BE2C (cell line): ENCODE data around the gene ITPK1.
"Not testable (repeated sequence)": the region's sequence is repeated elsewhere in the genome, so short reads cannot be mapped to it uniquely, and the experiment has no call there.

Experiments used
- DNase-seq: peaks from one replicate; pipeline ENCODE4 v3.0.0-alpha.2; 2020
- H3K27me3 ChIP-seq: fragments of 250-450 bp; sonication (Bioruptor Pico); 2 replicates; pipeline ENCODE4 v1.5.1; 2020; ENCODE audit warnings: mild to moderate bottlenecking
- H3K36me3 ChIP-seq: fragments of 250-450 bp; sonication (Bioruptor Pico); 2 replicates; pipeline ENCODE4 v1.5.1; 2020; ENCODE audit warnings: mild to moderate bottlenecking
- H3K4me1 ChIP-seq: fragments of 250-450 bp; sonication (Bioruptor Pico); 2 replicates; pipeline ENCODE4 v1.5.1; 2020
- H3K4me3 ChIP-seq: 2 replicates; pipeline ENCODE4 v1.5.1; 2011; ENCODE audit warnings: low read depth, low read length
- H3K9me3 ChIP-seq: fragments of 250-450 bp; sonication (Bioruptor Pico); 2 replicates; pipeline ENCODE4 v1.5.1; 2020
- CTCF ChIP-seq: IDR thresholded peaks from 2 replicates; pipeline ENCODE4 v1.5.1; 2012; ENCODE audit warnings: mild to moderate bottlenecking, low read depth, low read length

Gene ITPK1

GRCh38 chr14:93133464-93133863 is 17.7 kb upstream of the ITPK1 start:
- peaks cover 6% of the 10 kb centered on the region for H3K4me1 ChIP-seq
- H3K36me3 ChIP-seq: no peaks in the 10 kb centered on the region
- H3K9me3 ChIP-seq: no peaks in the 10 kb centered on the region
- H3K4me3 ChIP-seq: no peak overlapping the region
- no peak for TF ChIP-seq CTCF
- DNase-seq: no peak
- H3K27me3 ChIP-seq: no peaks in the 10 kb centered on the region

DNA sequence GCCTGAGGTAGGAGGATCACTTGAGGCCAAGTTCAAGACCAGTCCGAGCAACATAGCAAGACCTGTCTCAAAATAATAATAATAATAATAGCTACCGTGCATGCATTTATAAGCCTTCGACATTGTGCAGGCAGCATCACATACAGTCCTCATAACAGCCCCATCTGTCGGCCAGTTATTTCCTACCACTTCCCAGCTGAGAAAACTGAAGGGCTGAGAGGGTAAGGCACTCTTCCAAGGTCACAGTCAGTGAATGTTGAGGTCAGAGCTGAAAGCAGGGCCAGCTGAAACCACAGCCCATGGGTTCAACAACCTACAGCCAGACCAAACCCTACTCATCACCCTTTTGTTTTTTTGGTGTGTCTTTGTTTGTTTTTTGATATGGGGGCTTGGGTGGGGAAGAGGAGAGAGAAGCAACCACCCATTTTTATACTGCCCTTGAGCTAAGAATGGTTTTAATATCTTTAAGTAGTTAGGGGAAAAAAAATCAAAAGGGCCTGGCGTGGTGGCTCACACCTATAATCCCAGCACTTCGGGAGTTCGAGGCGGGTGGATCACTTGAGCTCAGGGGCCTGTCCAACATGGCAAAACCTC is 16.8 kb upstream of the ITPK1 start:
- Histone ChIP-seq H3K9me3 (no peaks in the 10 kb centered on the region), H3K4me1 (no peaks in the 10 kb centered on the region), H3K27me3 (no peaks in the 10 kb centered on the region), H3K36me3 (no peaks in the 10 kb centered on the region), H3K4me3 (no peak overlapping the region)
- peak; percentile 80 for TF ChIP-seq CTCF
- peak; percentile 58 for DNase-seq

- not testable (repeated sequence) for DNase-seq, H3K9me3 ChIP-seq, H3K36me3 ChIP-seq, H3K27me3 ChIP-seq, H3K4me1 ChIP-seq, H3K4me3 ChIP-seq
Observed at GRCh38 chr14:93131257-93131820, 15.6 kb upstream of the ITPK1 start.

GRCh38 chr14:93128725-93129459 is 13.2 kb upstream of the ITPK1 start:
- H3K4me3 ChIP-seq: no peak overlapping the region
- H3K4me1 ChIP-seq: no peaks in the 10 kb centered on the region; the same call in 1 of the 2 replicates
- no peak for TF ChIP-seq CTCF
- DNase-seq: no peak
- H3K36me3 ChIP-seq: no peaks in the 10 kb centered on the region
- H3K9me3 ChIP-seq: no peaks in the 10 kb centered on the region
- no peaks in the 10 kb centered on the region for H3K27me3 ChIP-seq

- H3K27me3 ChIP-seq: no peaks in the 10 kb centered on the region
- H3K4me3 ChIP-seq: no peak overlapping the region
- no peak for TF ChIP-seq CTCF
- no peaks in the 10 kb centered on the region for H3K9me3 ChIP-seq
- peaks cover 2% of the 10 kb centered on the region for H3K4me1 ChIP-seq
- DNase-seq: no peak
- no peaks in the 10 kb centered on the region for H3K36me3 ChIP-seq
Observed at GRCh38 chr14:93126111-93126510, 10.4 kb upstream of the ITPK1 start.

GRCh38 chr14:93122826-93123225 is 7.1 kb upstream of the ITPK1 start:
- Histone ChIP-seq H3K36me3 (no peaks in the 10 kb centered on the region), H3K4me3 (no peak overlapping the region), H3K4me1 (peaks cover 3% of the 10 kb centered on the region), H3K27me3 (no peaks in the 10 kb centered on the region), H3K9me3 (no peaks in the 10 kb centered on the region)
- no peak for DNase-seq
- TF ChIP-seq CTCF: no peak
